CD4-positive, alpha-beta T cell treated with Interleukin-12 subunit alpha and Interleukin-12 subunit beta, for 1 hour (primary cell): Measurements from ENCODE around the gene CA10.

Source experiments
- DNase-seq: peaks from one replicate; pipeline ENCODE4 v3.0.0-alpha.2; 2020

CA10 gene

GRCh38 chr17:51709694-51710633 is 448.6 kb downstream of the CA10 start:
- no peak for DNase-seq

GRCh38 chr17:51707216-51707615 is 451.3 kb downstream of the CA10 start:
- DNase-seq = no peak

GRCh38 chr17:51706093-51706492 is 452.4 kb downstream of the CA10 start:
- DNase-seq = no peak

GRCh38 chr17:51703361-51704341 is 454.9 kb downstream of the CA10 start:
- no peak for DNase-seq

- DNase-seq = no peak
These were observed 455.6 kb downstream of the CA10 start for GRCh38 chr17:51702963-51703360.

- DNase-seq = no peak
These were observed 457.0 kb downstream of the CA10 start for GRCh38 chr17:51701501-51701900.

GRCh38 chr17:51700011-51700760 is 458.3 kb downstream of the CA10 start:
- no peak for DNase-seq

- no peak for DNase-seq
These were observed 459.2 kb downstream of the CA10 start for GRCh38 chr17:51699303-51699702.

GRCh38 chr17:51692917-51693316 is 465.6 kb downstream of the CA10 start:
- no peak for DNase-seq

- DNase-seq = no peak
These were observed 470.6 kb downstream of the CA10 start for GRCh38 chr17:51687887-51688286.

- no peak for DNase-seq
These were observed 473.1 kb downstream of the CA10 start for GRCh38 chr17:51685287-51685909.

- DNase-seq = no peak
These were observed 474.3 kb downstream of the CA10 start for GRCh38 chr17:51684214-51684613.

- DNase-seq = no peak
These were observed 475.2 kb downstream of the CA10 start for GRCh38 chr17:51683291-51683690.

GRCh38 chr17:51682115-51682514 is 476.4 kb downstream of the CA10 start:
- no peak for DNase-seq

- DNase-seq = no peak
These were observed 480.6 kb downstream of the CA10 start for GRCh38 chr17:51677875-51678274.

- no peak for DNase-seq
These were observed 481.6 kb downstream of the CA10 start for GRCh38 chr17:51676691-51677487.

- DNase-seq = no peak
These were observed 483.8 kb downstream of the CA10 start for GRCh38 chr17:51674579-51675255.

- no peak for DNase-seq
These were observed 485.4 kb downstream of the CA10 start for GRCh38 chr17:51673070-51673469.

GRCh38 chr17:51672065-51672464 is 486.4 kb downstream of the CA10 start:
- DNase-seq = no peak

- no peak for DNase-seq
These were observed 487.6 kb downstream of the CA10 start for GRCh38 chr17:51670899-51671298.

GRCh38 chr17:51668963-51669246 is 489.6 kb downstream of the CA10 start:
- DNase-seq = no peak
